Lung (tissue), 12 donors: ENCODE measurements around the gene PRPF40A. TPM values are rescaled to one million over a fixed set of nuclear protein-coding genes. Genes with fewer than 3 reads are reported as not detected.

ENCODE experiments used
- ATAC-seq: fragments of 200-7000 bp; cut with Tn5 transposase; one replicate; pipeline ENCODE4 v1.9.1; 2020; ENCODE audit warnings: moderate number of reproducible peaks; ENCODE audit not compliant: insufficient read depth, low FRiP score
- DNase-seq, 3 donors: peaks; one replicate each; pipeline ENCODE4 v3.0.0-alpha.2; 2013 to 2017
- H3K27ac ChIP-seq, 2 donors: one replicate each; pipeline ENCODE4 v1.5.1; 2013; ENCODE audit warnings: mild to moderate bottlenecking in 2 of 2, moderate library complexity in 2 of 2, control low read depth in 1 of 2, inconsistent platforms in 1 of 2, low read depth in 1 of 2, low read length in 1 of 2
- H3K27me3 ChIP-seq, 3 donors: one replicate each; pipeline ENCODE4 v1.5.1; 2013; ENCODE audit warnings: low read length in 2 of 3; ENCODE audit not compliant: control insufficient read depth in 3 of 3, insufficient read depth in 3 of 3
- H3K36me3 ChIP-seq, 4 donors: one replicate each; pipeline ENCODE4 v1.5.1; 2013; ENCODE audit warnings: low read length in 4 of 4, mild to moderate bottlenecking in 1 of 4, moderate library complexity in 1 of 4; ENCODE audit not compliant: control insufficient read depth in 4 of 4, insufficient read depth in 4 of 4
- H3K4me1 ChIP-seq, 5 donors: one replicate each; pipeline ENCODE4 v1.5.1; 2013; ENCODE audit warnings: low read length in 5 of 5, mild to moderate bottlenecking in 2 of 5, moderate library complexity in 1 of 5; ENCODE audit not compliant: control insufficient read depth in 5 of 5, insufficient read depth in 5 of 5
- H3K4me3 ChIP-seq: one replicate; pipeline ENCODE4 v1.5.1; 2013; ENCODE audit warnings: mild to moderate bottlenecking, control low read depth, moderate library complexity
- H3K9ac ChIP-seq, 2 donors: one replicate each; pipeline ENCODE4 v1.5.1; 2013; ENCODE audit warnings: low read length in 2 of 2, control low read depth in 1 of 2; ENCODE audit not compliant: insufficient read depth in 1 of 2
- H3K9me3 ChIP-seq, 4 donors: one replicate each; pipeline ENCODE4 v1.5.1; 2013; ENCODE audit warnings: low read length in 3 of 4, mild to moderate bottlenecking in 1 of 4, moderate library complexity in 1 of 4; ENCODE audit not compliant: control insufficient read depth in 4 of 4, insufficient read depth in 3 of 4
- CTCF ChIP-seq: IDR thresholded peaks from 2 replicates; pipeline ENCODE4 v1.5.1; 2012; ENCODE audit warnings: mild to moderate bottlenecking; ENCODE audit errors: control extremely low read depth, extremely low read depth
- WGBS, 2 donors: extraction: QIAGEN DNeasy Blood & Tissue Kit; methylation state at CpG; one replicate each; pipeline ENCODE4 v1.1.7; 2013; 5-methylcytosine and 5-hydroxymethylcytosine counted together
- polyA plus RNA-seq, 2 donors: library from polyadenylated mRNA; stranded (reverse); fragments of 200-250 nt; gene quantifications; one replicate each; pipeline ENCODE4 v1.2.1, GENCODE V29; 2013
- total RNA-seq, 2 donors: library from RNA; depleted of rRNA in 1 of 2; stranded (reverse); fragments of >200 nt in 1 of 2; gene quantifications; one replicate each; pipeline ENCODE4 v1.2.1, GENCODE V29; 2014 to 2021
- donor health status: control.
- donor health status: control.
- donor health status: Bipolar disorder and iron deficiency.
- donor health status: healthy.
- donor health status: DM: yes; HTN: yes; CAD: no.

The PRPF40A gene
- total and polyA plus RNA-seq, 4 donors = 20.1 to 131 (median 58.6) TPM

GRCh38 chr2:152607793-152608300 lies 109.4 kb downstream of the PRPF40A start:
- no peak overlapping the region for H3K9ac ChIP-seq
- peaks cover 0 to 7% (median 4%) of the 10 kb centered on the region in 4 donors for H3K36me3 ChIP-seq
- no peaks in the 10 kb centered on the region for H3K27me3 ChIP-seq
- H3K4me1 ChIP-seq = peaks cover 0 to 10% (median 7%) of the 10 kb centered on the region in 5 donors
- ATAC-seq (no peak), DNase-seq (no peak)
- H3K27ac ChIP-seq = no peak overlapping the region
- no peak for TF ChIP-seq CTCF
- H3K4me3 ChIP-seq = no peak overlapping the region
- H3K9me3 ChIP-seq = no peaks in the 10 kb centered on the region
- WGBS, 2 donors = 88 to 95% methylated on average over 7 of the region's 7 CpGs

GRCh38 chr2:152606941-152607340 lies 110.3 kb downstream of the PRPF40A start:
- H3K36me3 ChIP-seq = peaks cover 0 to 7% (median 4%) of the 10 kb centered on the region in 4 donors
- DNase-seq = no peak
- WGBS, 2 donors = 37 to 41% methylated on average over 2 of the region's 2 CpGs

GRCh38 chr2:152606081-152606480 lies 111.2 kb downstream of the PRPF40A start:
- Histone ChIP-seq H3K9me3 (no peaks in the 10 kb centered on the region), H3K36me3 (peaks cover 0 to 7% (median 4%) of the 10 kb centered on the region in 4 donors), H3K27me3 (no peaks in the 10 kb centered on the region), H3K9ac (no peak overlapping the region), H3K27ac (no peak overlapping the region), H3K4me1 (peaks cover 0 to 5% (median 2%) of the 10 kb centered on the region in 5 donors), H3K4me3 (no peak overlapping the region)
- TF ChIP-seq CTCF = no peak
- 91 to 93% methylated on average over 1 of the region's 1 CpG for WGBS, 2 donors
- no peak for DNase-seq
- ATAC-seq = no peak

More at GRCh38 chr2:152606941-152607340, 110.3 kb downstream of the PRPF40A start:
- no peak for TF ChIP-seq CTCF
- Histone ChIP-seq H3K27me3 (no peaks in the 10 kb centered on the region), H3K4me1 (peaks cover 0 to 10% (median 4%) of the 10 kb centered on the region in 5 donors), H3K9ac (no peak overlapping the region), H3K27ac (no peak overlapping the region), H3K9me3 (no peaks in the 10 kb centered on the region), H3K4me3 (no peak overlapping the region)
- ATAC-seq = no peak

GRCh38 chr2:152603166-152603565 lies 114.1 kb downstream of the PRPF40A start:
- Histone ChIP-seq H3K36me3 (peaks cover 0 to 4% (median 3%) of the 10 kb centered on the region in 4 donors), H3K9ac (no peak overlapping the region), H3K27ac (no peak overlapping the region), H3K27me3 (no peaks in the 10 kb centered on the region), H3K4me3 (no peak overlapping the region), H3K9me3 (no peaks in the 10 kb centered on the region), H3K4me1 (peaks cover 0 to 2% (median 0%) of the 10 kb centered on the region in 5 donors)
- WGBS, 2 donors = 94 to 97% methylated on average over 3 of the region's 3 CpGs
- no peak for TF ChIP-seq CTCF
- DNase-seq (no peak), ATAC-seq (no peak)
